Mesothelial cell of epicardium (in vitro differentiated cells): Measurements from ENCODE around the gene DLK1. TPM values are rescaled to one million over a fixed set of nuclear protein-coding genes. Genes with fewer than 3 reads are reported as not detected.

Experiments
- DNase-seq, 2 experiments: peaks; one replicate each; pipeline ENCODE4 v3.0.0; 2021; ENCODE audit warnings: low spot score in 2 of 2; ENCODE audit not compliant: unreplicated experiment in 2 of 2
- H3K27ac Mint-ChIP-seq: 2 replicates; pipeline ENCODE4 v1.8.0; 2021; ENCODE audit warnings: mixed read lengths
- H3K27me3 Mint-ChIP-seq: 2 replicates; pipeline ENCODE4 v1.8.0; 2021; ENCODE audit warnings: low read depth, mixed read lengths
- H3K36me3 Mint-ChIP-seq: 2 replicates; pipeline ENCODE4 v1.8.0; 2021; ENCODE audit warnings: mixed read lengths
- H3K4me1 Mint-ChIP-seq: 2 replicates; pipeline ENCODE4 v1.8.0; 2021; ENCODE audit warnings: mixed read lengths
- H3K4me3 Mint-ChIP-seq: 2 replicates; pipeline ENCODE4 v1.8.0; 2021; ENCODE audit warnings: mild to moderate bottlenecking, moderate library complexity, mixed read lengths
- H3K9me3 Mint-ChIP-seq: 2 replicates; pipeline ENCODE4 v1.8.0; 2021; ENCODE audit warnings: mixed read lengths
- total RNA-seq: library from RNA; stranded (reverse); gene quantifications from 3 replicates; pipeline ENCODE4 v1.2.1, GENCODE V29; 2021
- TF ChIP-seq, protein P1 (sequence below): fragments of 200-600 bp; sonication (generic); IDR thresholded peaks from one replicate; pipeline ENCODE4 v1.5.0; 2021; ENCODE audit warnings: antibody characterized with exemption; ENCODE audit not compliant: unreplicated experiment

The DLK1 gene
- total RNA-seq, 1 donor from 2014 or later = 1,080 TPM

DNA sequence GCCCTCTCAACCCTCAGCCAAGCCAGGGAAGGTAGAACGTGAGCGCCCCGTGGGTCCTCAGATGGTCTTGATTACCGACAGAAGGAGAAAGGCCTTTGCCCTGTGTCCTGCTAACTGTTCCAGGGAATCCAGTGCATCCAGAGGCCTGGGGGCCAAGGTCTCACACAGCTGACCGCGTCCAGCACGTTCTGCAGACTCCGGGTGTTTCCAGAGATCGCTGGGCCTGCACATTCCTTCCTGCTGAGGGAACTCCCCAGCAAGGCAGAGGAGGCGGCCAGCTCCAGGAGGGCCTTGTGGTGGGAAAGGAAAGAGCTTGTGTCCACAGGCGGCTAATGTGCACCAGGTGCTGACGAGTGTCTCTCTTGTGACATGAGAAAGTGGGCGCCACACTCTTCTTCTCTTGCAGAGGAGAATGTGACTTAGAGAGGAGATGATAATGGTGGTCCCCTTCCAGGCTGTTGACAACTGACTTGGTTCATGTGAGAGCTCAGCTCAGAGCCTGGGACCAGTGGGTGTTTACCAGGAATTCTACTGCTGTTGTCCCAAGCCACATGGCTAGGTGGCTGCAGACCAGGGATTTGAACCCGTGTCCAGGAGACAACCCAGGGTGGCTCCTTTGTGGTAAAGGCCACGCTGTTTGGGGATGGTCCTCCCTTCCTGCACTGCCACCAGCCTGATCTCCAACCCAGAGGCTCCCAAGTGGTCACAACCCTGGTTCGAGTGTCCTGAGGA lies 46.8 kb upstream of the DLK1 start:
- no peak overlapping the region for H3K4me3 Mint-ChIP-seq
- peak overlapping the region; percentile 92 for H3K27ac Mint-ChIP-seq
- H3K4me1 Mint-ChIP-seq = peaks cover 66% of the 10 kb centered on the region
- H3K9me3 Mint-ChIP-seq = no peaks in the 10 kb centered on the region
- H3K36me3 Mint-ChIP-seq = no peaks in the 10 kb centered on the region
- TF ChIP-seq, protein P1, sequence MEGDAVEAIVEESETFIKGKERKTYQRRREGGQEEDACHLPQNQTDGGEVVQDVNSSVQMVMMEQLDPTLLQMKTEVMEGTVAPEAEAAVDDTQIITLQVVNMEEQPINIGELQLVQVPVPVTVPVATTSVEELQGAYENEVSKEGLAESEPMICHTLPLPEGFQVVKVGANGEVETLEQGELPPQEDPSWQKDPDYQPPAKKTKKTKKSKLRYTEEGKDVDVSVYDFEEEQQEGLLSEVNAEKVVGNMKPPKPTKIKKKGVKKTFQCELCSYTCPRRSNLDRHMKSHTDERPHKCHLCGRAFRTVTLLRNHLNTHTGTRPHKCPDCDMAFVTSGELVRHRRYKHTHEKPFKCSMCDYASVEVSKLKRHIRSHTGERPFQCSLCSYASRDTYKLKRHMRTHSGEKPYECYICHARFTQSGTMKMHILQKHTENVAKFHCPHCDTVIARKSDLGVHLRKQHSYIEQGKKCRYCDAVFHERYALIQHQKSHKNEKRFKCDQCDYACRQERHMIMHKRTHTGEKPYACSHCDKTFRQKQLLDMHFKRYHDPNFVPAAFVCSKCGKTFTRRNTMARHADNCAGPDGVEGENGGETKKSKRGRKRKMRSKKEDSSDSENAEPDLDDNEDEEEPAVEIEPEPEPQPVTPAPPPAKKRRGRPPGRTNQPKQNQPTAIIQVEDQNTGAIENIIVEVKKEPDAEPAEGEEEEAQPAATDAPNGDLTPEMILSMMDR = no peak
- DNase-seq = peak; percentile 37 to 63
- H3K27me3 Mint-ChIP-seq = no peaks in the 10 kb centered on the region

DNA sequence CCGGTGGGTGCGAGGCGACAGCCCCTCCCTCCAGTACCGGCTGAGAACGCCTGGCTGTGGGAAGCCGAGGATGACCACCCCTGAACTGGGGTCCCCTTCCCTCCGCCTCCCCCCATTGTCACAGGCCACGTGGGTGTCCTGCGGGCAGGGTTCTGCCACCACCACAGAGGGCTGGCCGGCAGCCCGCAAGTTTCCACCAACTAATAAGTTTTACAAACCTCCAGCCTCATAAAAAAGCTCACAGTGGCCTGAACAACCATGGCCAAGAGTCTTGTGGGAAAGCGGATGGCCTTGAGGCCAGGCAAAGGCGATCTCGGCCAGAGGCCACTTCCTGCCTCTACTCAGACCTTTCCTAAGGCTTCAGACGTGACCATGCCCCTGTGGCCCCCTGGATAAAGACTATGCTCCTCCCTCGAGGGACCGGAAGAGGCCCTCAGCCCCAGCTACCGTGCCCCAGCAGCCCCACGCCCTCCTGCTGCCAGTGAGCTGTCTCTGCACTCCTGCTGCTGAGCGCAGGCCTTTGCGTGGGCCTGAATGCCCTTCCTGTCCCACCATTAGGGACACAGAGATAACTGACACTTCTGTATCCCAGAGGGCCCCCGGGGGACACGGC lies 46.1 kb upstream of the DLK1 start:
- TF ChIP-seq, protein P1 = no peak
- DNase-seq = no peak
- Mint-ChIP-seq H3K27me3 (no peaks in the 10 kb centered on the region), H3K36me3 (no peaks in the 10 kb centered on the region), H3K4me1 (peaks cover 60% of the 10 kb centered on the region), H3K27ac (peak overlapping the region; percentile 88), H3K9me3 (no peaks in the 10 kb centered on the region), H3K4me3 (no peak overlapping the region)

DNA sequence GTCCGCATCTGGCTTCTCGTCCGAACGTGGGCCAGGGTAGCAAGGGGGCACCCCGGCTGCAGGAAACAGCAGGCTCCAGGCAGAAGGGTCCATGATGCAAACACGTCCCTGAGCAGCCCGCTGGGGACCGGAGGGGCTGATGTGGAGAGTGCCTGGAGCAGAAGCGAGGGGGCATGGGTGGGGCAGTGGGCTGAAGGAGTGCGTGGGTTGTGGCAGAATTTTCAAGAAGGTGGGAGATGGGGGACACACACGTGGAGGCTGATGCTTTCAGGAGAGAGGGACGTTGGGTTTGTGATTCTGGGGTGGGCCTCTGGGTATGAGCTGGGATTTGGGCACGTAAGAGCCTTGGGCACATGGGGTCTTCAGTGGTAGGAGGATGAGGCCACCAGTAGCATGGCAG lies 45.6 kb upstream of the DLK1 start:
- no peaks in the 10 kb centered on the region for H3K36me3 Mint-ChIP-seq

DNA sequence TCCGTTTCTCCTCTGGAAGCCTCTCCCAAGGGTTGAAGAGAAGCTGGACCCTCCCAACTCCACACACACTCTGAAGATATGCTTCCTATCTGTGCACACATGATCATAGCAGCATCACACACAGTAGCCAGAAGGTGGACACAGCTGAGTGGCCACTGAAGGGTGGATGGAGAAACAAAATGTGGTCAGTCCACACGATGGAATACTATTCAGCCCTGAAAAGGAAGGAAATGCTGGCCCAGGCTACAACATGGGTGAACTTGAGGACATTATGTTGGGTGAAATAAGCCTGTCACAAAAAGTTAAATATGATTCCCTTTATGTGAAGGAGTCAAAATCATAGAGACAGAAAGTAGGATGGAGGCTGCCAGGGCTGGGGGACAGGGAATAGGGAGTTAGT lies 43.9 kb upstream of the DLK1 start:
- Mint-ChIP-seq H3K4me1 (peaks cover 39% of the 10 kb centered on the region), H3K4me3 (no peak overlapping the region), H3K27ac (no peak overlapping the region), H3K9me3 (no peaks in the 10 kb centered on the region), H3K36me3 (no peaks in the 10 kb centered on the region), H3K27me3 (no peaks in the 10 kb centered on the region)
- DNase-seq = no peak
- TF ChIP-seq, protein P1 = no peak

More for the DNA sequence above, 45.6 kb upstream of the DLK1 start:
- Mint-ChIP-seq H3K4me1 (peaks cover 54% of the 10 kb centered on the region), H3K27ac (peak overlapping the region; percentile 88), H3K9me3 (no peaks in the 10 kb centered on the region), H3K27me3 (no peaks in the 10 kb centered on the region), H3K4me3 (no peak overlapping the region)
- TF ChIP-seq, protein P1 = no peak
- no peak for DNase-seq

DNA sequence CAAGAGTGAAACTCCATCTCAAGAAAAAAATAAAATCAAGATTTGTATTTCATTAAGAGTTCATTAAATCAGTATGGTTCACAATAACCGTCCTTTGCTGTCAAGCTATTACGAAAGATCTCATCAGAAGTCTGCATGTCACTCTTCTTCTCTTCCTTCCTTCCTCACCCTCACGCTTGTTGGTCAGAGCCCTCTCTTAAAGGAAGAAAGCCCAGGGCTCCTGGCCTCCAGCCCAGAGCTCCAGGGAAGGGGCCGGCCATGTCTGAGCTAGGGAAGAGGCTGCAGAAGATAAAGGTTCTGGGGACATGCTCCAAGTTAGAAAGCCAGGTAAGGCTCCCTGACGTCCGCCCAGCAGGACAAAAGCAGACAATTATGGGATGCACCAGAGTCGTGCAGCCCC lies 43.1 kb upstream of the DLK1 start:
- Mint-ChIP-seq H3K4me3 (no peak overlapping the region), H3K4me1 (peaks cover 36% of the 10 kb centered on the region), H3K36me3 (no peaks in the 10 kb centered on the region), H3K9me3 (no peaks in the 10 kb centered on the region), H3K27ac (peak overlapping the region; percentile 66), H3K27me3 (no peaks in the 10 kb centered on the region)
- TF ChIP-seq, protein P1 = no peak
- DNase-seq = no peak
